H1 (cell line): ENCODE results near the gene AGPS. TPM values are rescaled to one million over a fixed set of nuclear protein-coding genes. Genes with fewer than 3 reads are reported as not detected.

Source experiments
- BCL11A ChIP-seq, 2 experiments: IDR thresholded peaks; one replicate each; pipeline ENCODE4 v1.6.1; 2011; ENCODE audit warnings: low read depth in 2 of 2, low read length in 2 of 2, mild to moderate bottlenecking in 2 of 2
- EGR1 ChIP-seq: IDR thresholded peaks from 2 replicates; pipeline ENCODE4 v1.6.1; 2011; ENCODE audit warnings: low read depth, low read length, borderline replicate concordance
- EZH2 ChIP-seq: fragments of 200-600 bp; sonication (generic); IDR thresholded peaks from 2 replicates; pipeline ENCODE4 v1.7.1; 2012; ENCODE audit warnings: low read depth, mild to moderate bottlenecking, moderate library complexity, low read length, inconsistent platforms; ENCODE audit not compliant: severe bottlenecking
- GTF2F1 ChIP-seq: IDR thresholded peaks from 2 replicates; pipeline ENCODE4 v1.6.1; 2012; ENCODE audit warnings: low read depth, low read length, improper control_type of control experiment, borderline replicate concordance
- KDM1A ChIP-seq: fragments of 200-600, 300-600 bp; sonication (generic); IDR thresholded peaks from 2 replicates; pipeline ENCODE4 v1.7.1; 2016; ENCODE audit warnings: mild to moderate bottlenecking, low read length, borderline replicate concordance
- POLR2A ChIP-seq, 2 experiments: IDR thresholded peaks; 1 replicate in 1 of 2; 2 replicates in 1 of 2; pipeline ENCODE4 v1.6.1; 2011; ENCODE audit warnings: low read depth in 2 of 2, low read length in 2 of 2, mild to moderate bottlenecking in 2 of 2; ENCODE audit errors: control extremely low read depth in 1 of 2
- POU5F1 ChIP-seq: IDR thresholded peaks from 2 replicates; pipeline ENCODE4 v1.6.1; 2011; ENCODE audit warnings: low read depth, mild to moderate bottlenecking, low read length, moderate library complexity
- RXRA ChIP-seq: IDR thresholded peaks from 2 replicates; pipeline ENCODE4 v1.6.1; 2011; ENCODE audit warnings: low read depth, mild to moderate bottlenecking, low read length, moderate library complexity; ENCODE audit not compliant: insufficient read depth
- polyA plus RNA-seq, 7 experiments: library from polyadenylated mRNA; depleted of rRNA in 3 of 7; stranded (reverse) in 5 of 7; unstranded in 2 of 7; fragments of >200 nt in 5 of 7; fragments of 200-250 nt in 2 of 7; gene quantifications; 1 replicate in 5 of 7; 2 replicates in 1 of 7; 4 replicates in 1 of 7; pipeline versions ENCODE4 v1.2.1 to v1.2.3, GENCODE V29; 2011 to 2013; ENCODE audit warnings: missing spikeins in 2 of 7, mixed read lengths in 2 of 7
- total RNA-seq: library from RNA; stranded (reverse); fragmentation: NEBNext Ultra II Directional; extraction: Animal tissue kit (Norgen Biotek cat#: 25700); gene quantifications from 2 replicates; pipeline ENCODE4 v1.2.1, GENCODE V29; 2021

Gene AGPS
- total and polyA plus RNA-seq, 2 of the 8 experiments (the other 6 are each of a cell fraction or from before 2014, with no cell fraction given): 7.3 to 57.8 TPM

DNA sequence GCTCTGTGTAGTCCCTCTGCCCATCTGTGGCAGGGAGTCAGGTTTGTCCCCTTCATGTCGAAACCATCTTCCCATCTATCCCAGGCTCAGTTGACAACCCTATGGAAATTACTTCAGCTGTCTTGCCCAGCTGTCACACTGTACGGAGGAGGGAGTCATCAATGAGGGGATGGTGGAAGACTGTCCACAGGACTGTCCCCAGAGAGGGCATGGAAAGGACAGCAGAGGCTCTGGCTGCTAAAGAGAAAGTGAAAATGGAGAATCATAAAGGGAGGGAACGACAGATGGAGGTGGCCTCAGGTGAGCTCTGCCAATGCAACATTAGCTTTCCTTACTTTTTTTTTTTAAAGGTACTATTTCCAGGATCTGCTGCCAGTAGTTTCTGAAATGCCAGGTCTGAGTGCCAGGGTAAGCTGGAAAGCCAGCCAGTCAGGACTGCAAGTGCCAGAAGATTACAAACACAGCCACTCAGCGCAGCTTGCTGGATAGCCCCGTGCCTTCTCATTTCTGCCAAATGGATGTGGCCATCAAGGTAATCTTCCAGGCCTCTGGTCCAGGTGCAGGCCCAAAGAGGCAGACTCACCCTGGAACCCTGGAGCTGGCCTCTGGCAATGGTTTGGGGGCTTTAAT is 192.8 kb downstream of the AGPS start (continued):
- TF ChIP-seq RXRA: no peak
- TF ChIP-seq POLR2A (IDR thresholded peaks at IDR 0.05; ENCODE audit: control extremely low read depth in 1 of 2, low read depth in 2 of 2, low read length in 2 of 2): no peak
- TF ChIP-seq EZH2: no peak
- TF ChIP-seq BCL11A (IDR thresholded peaks at IDR 0.05; ENCODE audit: low read depth in 2 of 2, low read length in 2 of 2): no peak
- no peak for TF ChIP-seq KDM1A
- no peak for TF ChIP-seq GTF2F1
- no peak for TF ChIP-seq EGR1
- TF ChIP-seq POU5F1: no peak
